GM21528 (cell line): ENCODE data around the gene EID2.

Experiments used
- ATAC-seq: cut with Tn5 transposase; IDR thresholded peaks from one replicate; pipeline ENCODE4 v1.9.1; 2021; ENCODE audit warnings: mild to moderate bottlenecking, moderate library complexity; ENCODE audit not compliant: unreplicated experiment, low FRiP score

The EID2 gene

DNA sequence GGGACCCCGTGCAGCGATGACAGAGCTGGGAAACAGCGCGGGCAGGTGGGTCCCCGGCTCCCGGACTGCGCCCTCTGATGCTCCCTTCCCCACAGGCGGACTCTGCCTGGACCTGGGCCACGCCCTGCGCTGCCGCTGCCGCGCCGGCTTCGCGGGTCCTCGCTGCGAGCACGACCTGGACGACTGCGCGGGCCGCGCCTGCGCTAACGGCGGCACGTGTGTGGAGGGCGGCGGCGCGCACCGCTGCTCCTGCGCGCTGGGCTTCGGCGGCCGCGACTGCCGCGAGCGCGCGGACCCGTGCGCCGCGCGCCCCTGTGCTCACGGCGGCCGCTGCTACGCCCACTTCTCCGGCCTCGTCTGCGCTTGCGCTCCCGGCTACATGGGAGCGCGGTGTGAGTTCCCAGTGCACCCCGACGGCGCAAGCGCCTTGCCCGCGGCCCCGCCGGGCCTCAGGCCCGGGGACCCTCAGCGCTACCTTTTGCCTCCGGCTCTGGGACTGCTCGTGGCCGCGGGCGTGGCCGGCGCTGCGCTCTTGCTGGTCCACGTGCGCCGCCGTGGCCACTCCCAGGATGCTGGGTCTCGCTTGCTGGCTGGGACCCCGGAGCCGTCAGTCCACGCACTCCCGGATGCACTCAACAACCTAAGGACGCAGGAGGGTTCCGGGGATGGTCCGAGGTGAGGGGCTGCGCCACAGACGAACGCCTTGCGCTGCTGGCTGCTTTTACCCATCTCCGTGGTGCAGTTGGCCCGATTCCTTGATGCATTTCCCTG lies 32.8 kb downstream of the EID2 start:
- no peak for ATAC-seq

DNA sequence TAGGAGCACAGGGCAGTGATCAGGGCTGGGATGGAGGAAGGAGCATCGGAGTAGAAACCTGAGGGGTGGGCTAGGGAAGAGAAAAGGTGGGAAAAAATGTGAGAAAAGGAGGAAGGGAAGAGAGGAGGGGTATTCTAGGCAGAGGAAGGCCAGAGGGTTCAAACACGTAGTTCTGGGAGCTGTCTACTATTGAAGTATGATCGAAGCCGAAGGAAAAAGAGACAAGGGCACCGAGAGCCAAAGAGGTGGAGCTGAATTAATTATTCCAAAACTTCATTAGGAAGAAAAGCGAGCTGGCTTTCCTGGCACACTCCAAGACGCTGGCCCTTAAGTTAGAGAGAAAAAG lies 33.4 kb downstream of the EID2 start:
- no peak for ATAC-seq

DNA sequence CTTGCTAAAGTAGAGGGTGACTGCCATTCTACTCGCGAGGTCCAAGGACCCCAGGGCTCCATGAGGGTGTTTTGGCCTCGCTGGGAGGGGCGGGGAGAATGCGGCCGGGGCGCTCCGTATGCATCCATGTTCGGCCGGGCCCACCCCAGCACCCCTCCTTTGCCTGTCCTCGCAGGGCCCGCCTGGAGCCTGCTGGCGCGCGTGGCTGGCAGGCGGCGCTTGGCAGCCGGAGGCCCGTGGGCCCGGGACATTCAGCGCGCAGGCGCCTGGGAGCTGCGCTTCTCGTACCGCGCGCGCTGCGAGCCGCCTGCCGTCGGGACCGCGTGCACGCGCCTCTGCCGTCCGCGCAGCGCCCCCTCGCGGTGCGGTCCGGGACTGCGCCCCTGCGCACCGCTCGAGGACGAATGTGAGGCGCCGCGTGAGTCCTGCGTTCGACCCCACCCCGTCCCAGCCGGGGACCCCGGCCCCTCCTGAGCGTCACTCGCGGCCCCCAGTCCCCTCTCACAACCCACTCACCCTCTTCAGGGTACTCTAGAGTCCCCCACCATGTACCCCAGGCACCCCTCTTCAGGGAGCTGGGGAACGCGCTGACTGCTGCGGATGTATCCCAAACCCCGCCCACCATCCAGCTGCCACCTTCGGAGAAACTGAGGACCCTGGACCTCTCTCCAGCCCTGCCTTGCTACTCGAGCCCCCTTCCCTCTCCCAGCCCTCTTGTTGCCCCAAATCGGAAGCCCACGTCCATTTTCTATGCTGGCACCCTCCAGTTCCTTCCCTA lies 37.1 kb downstream of the EID2 start:
- ATAC-seq, result no peak

GRCh38 chr19:39501340-39501739 lies 38.6 kb downstream of the EID2 start:
- ATAC-seq, result no peak

- no peak for ATAC-seq
Observed at GRCh38 chr19:39500543-39500942, 39.4 kb downstream of the EID2 start.

DNA sequence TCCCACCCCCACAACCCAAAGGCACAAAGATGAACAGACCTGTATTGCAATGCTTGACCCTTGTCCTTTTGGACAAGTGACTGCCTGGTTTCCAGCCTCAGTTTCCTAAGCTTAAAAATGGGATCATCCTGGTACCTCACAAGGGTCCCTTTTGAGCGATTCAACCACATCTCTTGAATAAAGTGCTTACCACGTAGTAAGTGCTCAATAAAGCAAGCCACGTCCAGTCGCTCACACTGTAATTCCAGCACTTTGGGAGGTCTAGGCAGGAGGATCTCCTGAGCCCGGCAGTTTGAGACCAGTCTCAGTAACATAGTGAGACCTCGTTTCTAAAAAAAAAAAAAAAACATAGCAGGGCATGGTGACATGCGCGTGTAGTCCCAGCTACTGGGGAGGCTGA lies 40.0 kb downstream of the EID2 start:
- ATAC-seq, result no peak

DNA sequence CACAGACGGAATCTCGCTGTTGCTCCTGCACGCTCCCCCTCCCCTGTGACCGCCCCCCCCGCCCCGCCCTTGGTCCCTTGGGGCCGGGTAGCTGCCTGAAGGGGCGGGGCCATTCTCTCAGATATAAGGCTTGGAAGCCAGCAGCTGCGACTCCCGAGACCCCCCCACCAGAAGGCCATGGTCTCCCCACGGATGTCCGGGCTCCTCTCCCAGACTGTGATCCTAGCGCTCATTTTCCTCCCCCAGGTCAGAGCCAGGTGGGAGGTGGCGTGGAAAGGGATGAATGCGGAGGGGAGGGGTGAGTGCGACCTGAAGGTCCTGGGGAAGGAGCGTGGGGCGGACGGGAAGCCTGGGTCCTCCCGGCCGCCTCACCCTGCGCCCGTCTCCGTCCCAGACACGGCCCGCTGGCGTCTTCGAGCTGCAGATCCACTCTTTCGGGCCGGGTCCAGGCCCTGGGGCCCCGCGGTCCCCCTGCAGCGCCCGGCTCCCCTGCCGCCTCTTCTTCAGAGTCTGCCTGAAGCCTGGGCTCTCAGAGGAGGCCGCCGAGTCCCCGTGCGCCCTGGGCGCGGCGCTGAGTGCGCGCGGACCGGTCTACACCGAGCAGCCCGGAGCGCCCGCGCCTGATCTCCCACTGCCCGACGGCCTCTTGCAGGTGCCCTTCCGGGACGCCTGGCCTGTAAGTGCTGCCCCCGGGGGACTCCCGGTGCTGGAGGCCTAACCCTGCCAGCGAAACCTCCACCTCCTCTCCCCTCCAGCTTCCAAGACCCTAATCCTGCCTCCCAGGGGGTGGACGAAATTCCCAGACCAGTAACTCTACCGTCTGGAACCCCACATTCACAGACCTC lies 40.9 kb downstream of the EID2 start, which contains the start of gene DLL3:
TSS of gene DLL3 (plus strand) at position 150 of the 845 bp plus-strand sequence. CDS start at position 178, 28 bp downstream.
- no peak for ATAC-seq

- ATAC-seq, result no peak
Observed at GRCh38 chr19:39497996-39498797, 41.8 kb downstream of the EID2 start.

DNA sequence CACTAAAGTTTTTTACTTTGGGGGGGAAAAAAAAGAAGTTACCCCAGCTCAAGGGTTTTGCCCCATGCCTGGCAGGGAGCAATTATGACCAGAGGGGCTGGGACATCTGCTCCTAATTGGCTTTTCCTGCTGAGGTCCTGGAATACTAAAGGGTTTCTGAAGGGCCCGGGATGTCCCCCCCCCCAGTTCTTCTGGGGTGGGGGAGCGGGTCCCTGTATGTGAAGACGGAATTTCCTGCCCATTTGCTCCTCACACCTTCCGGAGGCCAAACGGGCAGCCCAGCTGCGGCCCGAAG lies 42.3 kb downstream of the EID2 start:
- no peak for ATAC-seq

DNA sequence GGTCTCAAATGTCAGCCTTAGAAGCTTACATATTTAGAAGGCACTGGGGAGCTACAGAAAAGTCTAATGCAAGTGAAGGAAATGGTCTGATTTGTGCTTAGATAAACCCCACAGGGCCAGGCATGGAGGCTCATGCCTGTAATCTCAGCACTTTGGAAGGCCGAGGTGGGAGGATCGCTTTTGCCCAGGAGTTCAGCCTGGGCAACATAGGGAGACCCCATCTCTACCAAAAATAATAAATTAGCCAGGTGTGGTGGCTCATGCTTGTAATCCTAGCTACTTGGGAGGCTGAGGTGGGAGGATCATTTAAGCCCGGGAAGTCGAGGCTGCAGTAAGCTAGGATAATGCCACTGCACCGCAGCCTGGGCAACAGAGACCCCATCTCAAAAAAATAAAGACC lies 43.9 kb downstream of the EID2 start:
- ATAC-seq, result no peak

GRCh38 chr19:39494661-39495060 lies 45.3 kb downstream of the EID2 start:
- no peak for ATAC-seq

DNA sequence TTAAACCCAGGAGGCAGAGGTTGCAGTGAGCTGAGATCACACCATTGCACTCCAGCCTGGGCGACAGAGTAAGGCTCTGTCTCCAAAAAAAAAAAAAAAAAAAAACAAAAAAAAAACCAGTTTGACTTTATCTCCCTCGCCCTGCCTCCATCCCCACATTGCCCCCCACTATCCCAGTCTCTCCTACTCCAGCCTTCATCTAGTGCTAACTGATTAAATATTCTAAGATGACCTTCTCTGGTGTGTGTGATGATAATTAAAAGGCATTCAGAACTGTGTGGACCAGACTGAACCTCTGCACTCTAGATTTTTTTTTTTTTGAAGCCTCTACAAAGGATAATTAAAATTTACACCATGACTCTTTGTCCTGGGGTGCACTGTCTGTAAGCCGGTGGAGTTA lies 47.2 kb downstream of the EID2 start:
- no peak for ATAC-seq

GRCh38 chr19:39492225-39492624 lies 47.7 kb downstream of the EID2 start:
- ATAC-seq, result no peak

DNA sequence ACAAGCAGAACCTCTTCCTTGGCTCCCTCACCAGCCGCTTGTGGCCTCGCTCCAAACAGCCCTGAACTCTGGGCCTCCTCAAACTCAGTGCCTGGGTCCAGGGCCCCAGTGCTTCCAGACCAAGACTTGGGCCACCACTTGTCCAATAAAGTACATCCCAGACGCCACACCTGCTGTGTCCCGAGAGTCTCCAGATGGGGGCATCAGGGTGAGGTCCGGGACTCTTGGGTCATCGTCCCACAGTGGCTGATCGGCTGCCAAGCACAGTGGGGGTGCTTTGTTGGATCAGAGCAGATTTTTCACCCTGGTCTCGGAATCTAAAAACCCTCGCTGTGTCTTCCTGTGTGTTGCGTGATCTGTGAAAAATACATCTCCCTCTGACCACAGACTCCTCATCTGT lies 50.2 kb downstream of the EID2 start:
- no peak for ATAC-seq
